Activated CD8-positive, alpha-beta memory T cell treated with anti-CD3 and anti-CD28 coated beads, Interleukin-2, amount 50 U/mL, for 4 hours (primary cell): ENCODE measurements around the gene TPM2.

Source experiments
- DNase-seq: peaks from one replicate; pipeline ENCODE4 v3.0.0-alpha.2; 2020

TPM2 gene

DNA sequence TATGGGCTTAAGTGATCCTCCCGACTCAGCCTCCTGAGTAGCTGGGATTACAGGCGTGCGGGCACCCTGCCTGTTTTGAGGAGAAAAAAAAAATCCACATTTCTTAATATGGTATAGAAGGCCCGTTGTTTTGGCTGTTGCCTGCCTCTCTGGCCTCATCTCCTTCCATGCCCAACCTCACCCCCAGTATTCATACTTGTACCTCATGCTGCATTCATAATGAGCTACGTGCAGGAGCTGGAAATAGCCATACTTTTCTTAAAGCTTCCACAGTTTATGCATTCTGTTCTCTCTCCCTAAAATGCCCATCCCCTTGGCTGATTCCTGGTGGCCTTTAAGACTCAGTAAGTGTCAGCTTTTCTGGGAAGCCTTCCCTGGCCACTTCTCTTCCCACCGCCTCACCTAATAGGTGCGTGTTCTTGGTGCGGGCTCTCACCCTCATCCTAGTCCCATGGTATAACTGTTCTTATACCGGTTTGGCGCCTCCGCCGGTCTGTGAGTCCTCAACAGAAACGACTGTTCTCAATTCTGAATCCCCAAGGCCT is 2.1 kb upstream of the TPM2 start:
- DNase-seq = no peak

DNA sequence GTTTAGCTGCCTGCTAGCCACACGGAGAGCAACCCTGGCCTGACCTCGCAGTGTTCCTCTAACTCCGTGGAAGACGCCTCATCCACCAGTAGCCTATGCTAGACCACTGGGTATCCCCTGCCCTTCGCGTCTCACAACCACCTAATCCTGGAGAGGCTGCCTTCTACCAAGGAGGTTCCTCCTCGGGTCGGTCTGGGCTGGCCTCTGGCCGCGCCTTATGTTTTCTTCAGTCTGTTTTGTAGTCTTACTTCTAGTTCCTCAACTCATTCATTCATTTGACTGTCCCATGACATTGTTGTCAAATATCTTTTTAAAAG is 1.6 kb upstream of the TPM2 start:
- DNase-seq = no peak

DNA sequence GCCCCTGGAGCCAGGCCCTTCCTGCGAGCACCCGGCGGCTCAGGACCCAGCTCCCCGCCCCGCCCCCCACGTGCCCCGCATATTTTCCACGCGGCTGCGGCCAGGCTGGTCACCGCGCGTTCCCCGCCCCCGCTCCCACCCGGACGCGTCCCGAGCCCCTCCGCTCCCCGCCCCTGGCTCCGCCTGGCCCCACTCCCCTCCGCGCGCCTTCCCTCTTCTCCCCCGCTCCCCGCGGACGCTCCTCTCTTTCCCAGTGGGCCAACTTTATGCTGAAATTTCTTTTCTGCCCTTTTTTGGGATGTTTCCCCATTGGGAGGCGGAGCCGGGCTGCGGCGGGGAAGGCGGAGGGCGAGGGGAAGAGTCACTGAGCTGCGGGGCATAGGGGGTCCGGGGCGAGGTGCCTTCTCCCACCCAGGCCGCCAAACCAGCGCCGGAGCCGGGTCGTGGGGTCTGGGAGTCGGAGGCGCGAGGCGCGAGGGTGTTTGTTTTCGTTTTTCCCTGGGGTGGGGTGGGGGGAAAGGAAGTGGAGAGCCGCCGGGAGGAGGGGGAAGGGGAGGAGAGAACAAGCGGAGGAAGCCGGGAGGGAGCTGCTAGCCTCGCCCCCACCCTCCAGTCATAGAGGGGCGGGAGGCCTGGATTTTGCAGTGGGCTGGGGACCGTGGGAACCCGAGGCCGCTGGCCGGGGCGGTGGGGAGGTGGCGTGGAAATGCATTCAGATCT is 1.0 kb upstream of the TPM2 start:
- peak; percentile 35 for DNase-seq

DNA sequence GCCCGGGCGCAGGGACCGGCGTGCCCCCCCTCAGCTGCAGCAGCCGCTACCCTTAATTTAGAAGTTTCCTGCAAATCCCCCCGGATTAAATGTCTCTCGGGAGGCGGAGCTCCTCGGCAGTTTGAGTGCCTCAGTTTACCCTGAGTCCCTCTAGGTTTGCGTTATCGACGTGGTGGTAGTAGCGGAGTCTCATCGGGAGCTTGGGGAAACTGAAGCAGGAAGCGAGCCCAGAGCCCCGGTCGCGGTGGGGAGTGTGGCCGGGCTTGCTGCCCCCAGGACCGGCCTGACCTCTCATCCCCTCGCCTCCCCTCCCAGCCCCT is 529 bp upstream of the TPM2 start:
- no peak for DNase-seq

DNA sequence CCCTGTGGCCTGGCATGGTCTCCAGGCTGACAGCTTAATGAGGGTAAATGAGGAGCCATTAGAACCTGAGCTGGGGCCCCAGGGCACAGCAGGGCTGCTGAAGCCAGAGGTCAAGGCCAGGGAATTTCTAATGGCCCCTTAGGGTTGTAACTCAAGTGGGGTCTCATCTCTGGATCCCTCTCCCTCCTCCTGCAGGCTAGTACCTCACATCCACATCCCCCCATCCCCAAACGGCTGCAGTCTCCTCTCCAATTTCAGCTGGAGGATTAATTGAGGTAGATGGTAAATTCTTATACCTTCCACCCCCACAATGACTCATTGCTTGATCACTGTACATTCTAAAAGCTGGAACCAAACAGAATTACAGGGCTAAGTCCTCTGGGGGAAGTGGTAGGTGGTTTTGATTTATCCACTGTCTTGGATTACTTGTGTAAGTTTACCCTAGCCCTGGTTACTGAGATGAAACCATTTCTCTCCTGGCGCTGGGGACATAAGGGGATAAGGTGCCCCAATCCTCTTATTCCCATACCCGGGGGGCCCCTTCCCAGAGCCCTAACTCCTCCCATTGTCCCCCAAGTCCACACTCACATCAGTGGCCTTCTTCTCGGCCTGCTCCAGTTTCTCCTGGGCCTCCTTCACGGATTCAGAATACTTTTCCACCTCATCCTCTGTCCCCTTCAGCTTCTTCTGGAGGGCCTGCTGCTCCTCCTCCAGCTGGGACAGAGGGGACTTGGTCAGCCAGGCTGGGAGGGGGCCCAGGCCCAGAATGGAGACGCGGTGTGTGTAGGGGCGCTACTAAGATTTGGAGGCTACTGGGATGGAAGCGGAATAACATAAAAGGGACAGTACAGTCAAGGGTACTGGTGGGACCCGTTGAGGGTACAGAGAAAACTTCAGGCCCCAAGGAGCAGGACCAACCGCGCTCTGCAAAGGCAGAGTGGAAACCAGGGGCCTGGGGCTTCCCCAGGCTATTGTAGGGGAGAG is 875 bp downstream of the TPM2 start:
- DNase-seq = no peak

DNA sequence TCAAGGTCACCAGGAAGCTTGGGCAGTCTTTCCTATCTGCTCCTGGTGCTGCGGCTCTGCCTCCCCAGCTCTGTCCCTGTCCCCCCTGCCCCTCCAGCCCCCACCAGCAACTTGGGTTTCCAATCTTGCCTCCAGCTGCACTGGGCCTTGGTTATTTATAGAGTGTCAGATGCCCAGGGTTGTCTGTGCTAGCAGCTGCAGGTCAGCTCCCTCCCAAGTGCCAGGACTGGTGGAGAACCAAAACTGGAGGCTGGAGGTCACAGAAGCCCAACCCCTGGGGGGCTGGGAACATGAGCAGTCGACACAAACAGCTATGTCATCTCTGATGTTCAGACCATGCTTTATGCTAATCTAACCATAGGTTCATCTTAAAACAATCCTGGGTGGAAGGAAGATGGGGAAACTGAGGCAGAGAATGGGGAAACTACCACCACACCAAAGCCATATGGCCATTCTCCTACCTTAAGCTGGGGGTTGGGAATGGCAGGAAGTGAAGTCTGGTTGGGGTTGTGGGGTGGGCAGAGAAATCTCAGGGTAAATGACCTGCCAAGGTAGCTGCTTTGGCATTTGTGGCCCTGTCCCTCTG is 1.7 kb downstream of the TPM2 start:
- DNase-seq = no peak

DNA sequence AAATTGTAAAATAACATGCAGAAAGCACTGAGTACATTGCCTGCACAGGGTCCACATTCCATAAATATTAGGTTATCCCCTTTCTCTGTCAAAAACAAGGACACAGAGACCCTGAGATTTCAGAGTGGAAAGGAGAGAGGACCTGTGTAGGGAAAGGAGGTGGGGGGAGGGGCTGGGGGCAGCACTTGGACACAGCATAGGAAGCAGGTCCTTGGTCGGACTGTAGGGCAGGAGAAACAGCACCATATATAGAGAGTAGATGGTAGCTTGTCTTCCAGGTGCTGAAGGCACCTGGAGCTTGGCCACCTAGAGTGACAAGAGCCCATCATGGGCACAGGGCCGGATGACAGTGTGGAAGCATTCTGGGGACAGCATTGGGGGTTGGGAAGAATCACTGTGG is 2.4 kb downstream of the TPM2 start:
- DNase-seq = no peak

DNA sequence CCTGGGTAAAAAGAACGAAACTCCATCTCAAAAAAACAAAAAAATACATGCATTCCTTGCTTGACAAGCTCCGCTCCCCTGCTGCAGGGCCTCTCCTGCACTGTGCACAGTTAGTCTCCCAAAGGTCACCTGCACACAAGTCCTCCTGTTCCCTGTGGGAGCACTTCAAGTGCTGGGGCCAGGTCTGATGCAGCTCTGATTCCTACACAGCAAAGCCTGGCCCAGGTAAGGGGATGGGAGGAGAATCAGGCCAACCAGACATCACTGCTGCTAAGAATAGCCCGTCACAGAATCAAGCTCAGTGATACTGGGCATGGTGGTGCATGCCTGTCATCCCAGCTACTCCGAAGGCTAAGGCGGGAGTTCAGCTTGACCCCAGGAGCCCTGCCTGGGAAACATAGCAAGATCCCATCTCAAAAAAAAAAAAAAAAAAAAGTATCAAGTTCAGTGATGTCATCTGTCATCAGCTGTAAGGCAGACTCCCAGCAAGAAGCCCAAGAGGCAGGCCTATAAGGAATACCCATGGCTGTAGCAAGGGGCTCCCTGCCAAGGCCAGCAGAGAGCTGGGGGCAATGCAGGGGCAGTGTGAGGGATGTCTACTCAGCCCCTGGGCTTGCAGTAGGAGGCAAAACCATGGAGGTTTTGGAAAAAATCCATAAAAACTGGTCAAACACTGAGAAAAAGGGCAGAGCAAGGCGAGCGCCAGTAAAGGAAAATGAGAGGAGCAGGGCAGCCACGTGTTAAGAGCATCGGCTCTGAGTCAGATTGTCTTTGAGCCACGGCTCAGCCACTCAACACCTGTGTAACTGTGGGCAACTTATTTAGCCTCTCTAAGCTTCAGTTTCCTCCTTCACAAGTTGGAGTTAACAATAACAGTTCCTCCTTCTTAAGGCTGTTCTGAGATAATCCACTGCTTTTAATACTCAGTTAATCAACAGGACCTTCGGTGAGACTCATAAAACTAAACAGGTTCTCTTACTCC is 3.2 kb downstream of the TPM2 start:
- DNase-seq = no peak

DNA sequence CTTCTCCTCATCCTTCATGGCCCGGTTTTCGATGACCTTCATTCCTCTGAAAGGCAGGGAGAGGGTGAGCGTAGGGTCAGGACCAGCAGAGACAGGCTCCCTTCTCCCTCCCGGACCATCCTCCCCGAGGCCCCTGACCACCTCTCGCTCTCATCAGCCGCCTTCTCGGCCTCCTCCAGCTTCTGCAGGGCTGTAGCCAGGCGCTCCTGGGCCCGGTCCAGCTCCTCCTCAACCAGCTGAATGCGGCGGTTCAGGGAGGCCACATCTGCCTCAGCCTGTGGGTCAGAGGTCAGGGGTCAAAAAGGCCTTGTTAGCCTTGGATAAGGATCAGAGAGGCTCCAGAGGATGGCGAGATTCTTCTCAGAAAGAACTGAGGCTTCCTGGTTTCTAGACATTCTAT is 4.2 kb downstream of the TPM2 start:
- DNase-seq = no peak

DNA sequence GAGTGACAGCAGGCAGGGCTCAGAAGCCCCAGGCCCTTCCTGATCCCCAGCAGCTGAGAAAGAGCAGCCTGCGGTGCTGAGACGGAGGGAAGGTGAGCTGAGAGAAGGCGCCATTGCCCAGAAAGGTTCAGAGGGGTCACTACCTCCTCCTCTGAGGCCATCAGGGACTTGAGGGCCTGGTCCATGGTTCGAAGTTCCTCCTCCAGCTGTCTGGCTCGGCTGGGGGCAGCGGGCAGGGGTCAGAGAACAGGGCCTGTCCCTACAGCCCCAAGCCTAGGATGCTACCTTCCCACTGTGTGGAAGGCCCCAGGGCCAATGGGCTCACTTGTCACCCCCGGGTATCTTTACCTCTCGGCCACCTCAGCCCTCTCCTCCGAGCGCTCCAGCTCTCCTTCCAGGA is 4.8 kb downstream of the TPM2 start:
- DNase-seq = no peak

DNA sequence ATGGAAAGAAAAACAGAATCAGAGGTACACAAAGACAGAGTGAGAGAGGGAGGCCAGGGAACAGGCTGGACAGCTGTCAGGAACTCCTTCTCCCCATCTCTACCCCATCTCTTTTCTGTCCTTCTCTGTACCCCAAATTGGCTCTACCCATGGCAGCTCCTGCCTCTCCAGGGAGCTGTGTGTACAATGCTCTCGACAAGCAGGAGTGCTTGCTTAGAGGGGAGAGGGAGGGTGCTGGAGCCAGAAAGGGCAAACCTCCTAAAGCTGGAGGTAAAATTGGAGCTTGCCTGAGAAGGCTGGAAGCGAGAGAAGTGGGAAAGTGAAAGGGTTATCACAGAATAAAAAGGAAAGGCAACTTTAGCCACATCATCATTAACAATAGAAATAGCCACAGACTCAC is 6.4 kb downstream of the TPM2 start:
- no peak for DNase-seq

DNA sequence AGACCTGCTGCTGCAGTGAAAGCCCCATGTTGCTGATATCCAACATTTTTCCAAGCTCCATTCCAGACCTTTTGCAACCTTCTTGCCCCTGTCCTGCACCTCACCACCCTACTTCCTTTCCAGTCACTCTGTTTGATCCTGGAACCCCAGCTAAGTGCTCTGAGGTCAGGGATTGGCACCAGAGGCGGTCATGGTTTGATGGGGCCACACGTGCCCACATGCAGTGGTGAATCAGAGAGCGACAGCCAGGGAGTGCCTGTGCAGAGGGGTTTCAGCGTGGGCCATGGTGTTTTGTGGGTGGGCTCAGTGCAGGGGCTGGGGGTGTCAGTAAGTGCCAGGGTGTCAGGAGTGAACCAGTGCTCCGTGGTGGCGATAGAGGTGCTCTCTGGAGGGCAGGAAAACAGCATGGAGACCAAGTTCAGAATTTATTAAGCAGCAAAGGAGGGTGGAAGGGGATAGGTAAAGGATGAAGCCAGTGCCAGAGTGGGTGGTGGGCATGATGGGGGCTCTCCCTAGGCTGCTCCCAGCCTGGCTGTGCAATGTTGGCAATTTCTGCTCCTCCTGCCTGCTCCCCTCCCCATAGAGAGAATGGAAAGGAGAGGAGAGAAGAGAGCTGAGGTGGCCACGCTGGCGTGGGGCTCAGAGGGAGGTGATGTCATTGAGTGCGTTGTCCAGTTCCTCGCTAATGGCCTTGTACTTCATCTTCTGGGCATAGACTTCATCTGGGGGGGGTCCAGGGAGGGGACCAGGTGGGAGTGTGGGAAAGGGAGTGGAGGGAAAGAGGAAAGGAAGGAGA is 7.0 kb downstream of the TPM2 start:
- no peak for DNase-seq

DNA sequence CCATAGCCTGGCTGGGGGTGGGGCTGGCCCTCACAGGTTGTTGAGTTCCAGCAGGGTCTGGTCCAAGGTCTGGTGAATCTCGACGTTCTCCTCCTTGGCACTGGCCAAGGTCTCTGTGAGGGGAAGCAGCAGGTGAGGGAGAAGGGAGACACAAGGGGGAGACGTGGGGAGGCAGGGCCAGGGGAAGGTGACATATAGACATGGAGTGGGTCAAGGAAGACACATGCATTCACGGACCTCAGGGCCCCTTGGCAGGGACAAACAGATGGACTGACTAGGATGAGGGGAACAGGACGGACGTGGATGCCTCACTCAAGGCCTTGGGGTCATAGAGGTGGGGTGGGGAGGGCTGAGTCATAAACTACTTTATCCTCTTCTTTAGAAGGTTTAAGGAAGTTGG is 7.7 kb downstream of the TPM2 start:
- DNase-seq = no peak

DNA sequence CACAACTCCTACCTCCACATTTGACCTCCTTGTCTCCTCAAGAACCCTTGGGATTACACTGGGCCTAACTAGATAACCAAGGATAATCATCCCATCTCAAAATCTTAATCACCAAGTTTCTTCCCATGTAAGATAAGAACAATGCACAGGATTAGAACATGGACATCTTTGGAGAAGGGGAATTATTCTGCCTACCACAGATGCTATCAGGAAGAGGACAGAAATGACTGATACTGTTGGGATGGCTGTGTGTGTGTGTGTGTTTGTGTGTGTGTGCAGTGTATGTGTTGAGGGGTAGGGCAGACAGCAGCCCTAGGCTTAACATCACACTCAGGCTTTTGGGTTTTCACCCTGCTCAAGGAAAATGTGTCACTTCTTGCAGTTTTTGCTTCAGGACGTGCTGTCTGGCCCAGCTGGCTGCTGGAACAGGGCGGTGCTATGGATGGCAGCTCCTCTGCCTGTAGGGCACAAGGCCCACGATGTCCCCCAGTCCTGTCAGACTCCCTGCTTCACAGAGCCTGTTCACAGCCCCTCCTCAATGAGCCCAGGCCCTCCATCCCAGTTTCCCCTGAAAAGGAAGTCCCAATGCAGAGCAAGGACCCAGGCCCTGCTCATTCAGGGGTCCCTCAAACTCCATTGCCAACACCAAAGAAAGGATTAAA is 8.3 kb downstream of the TPM2 start:
- DNase-seq = no peak

DNA sequence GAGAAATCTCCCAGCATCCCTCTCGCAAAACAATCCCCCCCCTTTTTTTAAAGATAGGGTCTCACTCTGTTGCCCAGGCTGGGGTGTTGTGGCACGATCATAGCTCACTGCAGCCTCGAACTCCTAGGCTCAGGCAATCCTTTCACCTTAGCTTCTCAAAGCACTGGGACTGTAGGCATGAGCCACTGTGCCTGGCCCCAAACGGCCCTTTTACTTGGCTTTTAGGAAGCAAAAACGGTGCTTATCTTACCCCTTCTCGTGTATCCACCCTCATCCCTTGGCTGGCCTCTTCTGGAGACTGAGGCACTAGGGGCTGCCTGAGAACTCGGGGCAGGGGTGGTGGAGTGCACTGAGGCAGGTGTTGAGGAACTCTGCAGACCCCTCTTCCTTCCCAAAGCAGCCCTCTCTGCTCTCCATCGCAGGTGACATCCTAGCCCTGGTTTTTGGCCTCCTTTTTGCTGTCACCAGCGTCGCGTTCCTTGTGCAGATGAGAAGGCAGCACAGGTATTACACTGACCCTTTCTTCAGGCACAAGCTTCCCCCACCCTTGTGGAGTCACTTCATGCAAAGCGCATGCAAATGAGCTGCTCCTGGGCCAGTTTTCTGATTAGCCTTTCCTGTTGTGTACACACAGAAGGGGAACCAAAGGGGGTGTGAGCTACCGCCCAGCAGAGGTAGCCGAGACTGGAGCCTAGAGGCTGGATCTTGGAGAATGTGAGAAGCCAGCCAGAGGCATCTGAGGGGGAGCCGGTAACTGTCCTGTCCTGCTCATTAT is 9.2 kb downstream of the TPM2 start:
- DNase-seq = no peak

DNA sequence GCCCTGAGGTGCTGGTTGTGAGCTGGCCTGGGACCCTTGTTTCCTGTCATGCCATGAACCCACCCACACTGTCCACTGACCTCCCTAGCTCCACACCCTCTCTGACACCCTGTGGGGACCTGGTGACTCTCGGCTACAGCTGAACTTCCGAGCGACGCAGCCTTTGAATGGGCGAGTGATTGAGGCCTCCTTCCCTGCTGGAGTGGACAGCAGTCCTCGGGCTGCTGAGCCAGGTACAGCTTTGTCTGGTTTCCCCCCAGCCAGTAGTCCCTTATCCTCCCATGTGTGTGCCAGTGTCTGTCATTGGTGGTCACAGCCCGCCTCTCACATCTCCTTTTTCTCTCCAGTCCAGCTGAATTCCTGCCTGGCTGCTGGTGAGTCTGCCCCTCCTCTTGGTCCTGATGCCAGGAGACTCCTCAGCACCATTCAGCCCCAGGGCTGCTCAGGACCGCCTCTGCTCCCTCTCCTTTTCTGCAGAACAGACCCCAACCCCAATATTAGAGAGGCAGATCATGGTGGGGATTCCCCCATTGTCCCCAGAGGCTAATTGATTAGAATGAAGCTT is 9.9 kb downstream of the TPM2 start:
- no peak for DNase-seq

DNA sequence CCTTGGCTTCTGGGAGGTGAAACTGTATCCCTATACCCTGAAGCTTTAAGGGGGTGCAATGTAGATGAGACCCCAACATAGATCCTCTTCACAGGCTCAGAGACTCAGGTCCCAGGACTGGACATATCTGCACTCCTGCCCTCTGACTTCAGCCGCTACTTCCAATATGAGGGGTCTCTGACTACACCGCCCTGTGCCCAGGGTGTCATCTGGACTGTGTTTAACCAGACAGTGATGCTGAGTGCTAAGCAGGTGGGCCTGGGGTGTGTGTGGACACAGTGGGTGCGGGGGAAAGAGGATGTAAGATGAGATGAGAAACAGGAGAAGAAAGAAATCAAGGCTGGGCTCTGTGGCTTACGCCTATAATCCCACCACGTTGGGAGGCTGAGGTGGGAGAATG is 10.6 kb downstream of the TPM2 start:
- no peak for DNase-seq

DNA sequence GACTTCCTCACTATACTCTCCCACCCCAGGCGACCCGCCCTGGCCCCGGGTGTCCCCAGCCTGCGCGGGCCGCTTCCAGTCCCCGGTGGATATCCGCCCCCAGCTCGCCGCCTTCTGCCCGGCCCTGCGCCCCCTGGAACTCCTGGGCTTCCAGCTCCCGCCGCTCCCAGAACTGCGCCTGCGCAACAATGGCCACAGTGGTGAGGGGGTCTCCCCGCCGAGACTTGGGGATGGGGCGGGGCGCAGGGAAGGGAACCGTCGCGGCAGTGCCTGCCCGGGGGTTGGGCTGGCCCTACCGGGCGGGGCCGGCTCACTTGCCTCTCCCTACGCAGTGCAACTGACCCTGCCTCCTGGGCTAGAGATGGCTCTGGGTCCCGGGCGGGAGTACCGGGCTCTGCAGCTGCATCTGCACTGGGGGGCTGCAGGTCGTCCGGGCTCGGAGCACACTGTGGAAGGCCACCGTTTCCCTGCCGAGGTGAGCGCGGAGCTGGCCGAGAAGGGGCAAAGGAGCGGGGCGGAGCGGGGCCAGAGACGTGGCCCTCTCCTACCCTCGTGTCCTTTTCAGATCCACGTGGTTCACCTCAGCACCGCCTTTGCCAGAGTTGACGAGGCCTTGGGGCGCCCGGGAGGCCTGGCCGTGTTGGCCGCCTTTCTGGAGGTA is 13.9 kb downstream of the TPM2 start:
- DNase-seq = peak; percentile 38

DNA sequence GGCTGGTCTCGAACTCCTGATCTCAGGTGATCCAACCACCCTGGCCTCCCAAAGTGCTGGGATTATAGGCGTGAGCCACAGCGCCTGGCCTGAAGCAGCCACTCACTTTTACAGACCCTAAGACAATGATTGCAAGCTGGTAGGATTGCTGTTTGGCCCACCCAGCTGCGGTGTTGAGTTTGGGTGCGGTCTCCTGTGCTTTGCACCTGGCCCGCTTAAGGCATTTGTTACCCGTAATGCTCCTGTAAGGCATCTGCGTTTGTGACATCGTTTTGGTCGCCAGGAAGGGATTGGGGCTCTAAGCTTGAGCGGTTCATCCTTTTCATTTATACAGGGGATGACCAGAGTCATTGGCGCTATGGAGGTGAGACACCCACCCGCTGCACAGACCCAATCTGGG is 14.5 kb downstream of the TPM2 start:
- no peak for DNase-seq

DNA sequence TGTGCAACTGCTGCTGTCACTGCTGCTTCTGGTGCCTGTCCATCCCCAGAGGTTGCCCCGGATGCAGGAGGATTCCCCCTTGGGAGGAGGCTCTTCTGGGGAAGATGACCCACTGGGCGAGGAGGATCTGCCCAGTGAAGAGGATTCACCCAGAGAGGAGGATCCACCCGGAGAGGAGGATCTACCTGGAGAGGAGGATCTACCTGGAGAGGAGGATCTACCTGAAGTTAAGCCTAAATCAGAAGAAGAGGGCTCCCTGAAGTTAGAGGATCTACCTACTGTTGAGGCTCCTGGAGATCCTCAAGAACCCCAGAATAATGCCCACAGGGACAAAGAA is 15.7 kb downstream of the TPM2 start:
- DNase-seq = no peak
